ENCODE data around the gene LPAR5.

- TF ChIP-seq CTCF (IDR thresholded peaks at IDR 0.05) (no peak), POLR2A (IDR thresholded peaks at IDR 0.05) (peak in 1 of 2 donors; percentile 64), POLR2AphosphoS5 (IDR thresholded peaks at IDR 0.05) (peak in 1 of 4 donors; percentile 44)
Measured at GRCh38 chr12:6635856-6636531, at the start of gene LPAR5.
